Gastrocnemius medialis (tissue), 4 donors: ENCODE results near the gene EHD4.

ENCODE experiments used
- POLR2A ChIP-seq, 2 donors: fragments of 450-650 bp; IDR thresholded peaks; one replicate each; pipeline ENCODE4 v1.6.1; 2017; ENCODE audit warnings: antibody characterized with exemption in 2 of 2, mild to moderate bottlenecking in 2 of 2, moderate library complexity in 2 of 2
- TF ChIP-seq, protein P1 (sequence below), 5 experiments: fragments of 450-650 bp in 3 of 5; fragments of 200-600 bp in 2 of 5; sonication (generic) in 2 of 5; IDR thresholded peaks in 4 of 5; conservative IDR thresholded peaks in 1 of 5; 1 replicate in 4 of 5; 2 replicates in 1 of 5; pipeline ENCODE4 v1.5.1; 2016 to 2019; ENCODE audit warnings: antibody characterized with exemption in 5 of 5, mild to moderate bottlenecking in 3 of 5, moderate library complexity in 3 of 5

- TF ChIP-seq, protein P1, sequence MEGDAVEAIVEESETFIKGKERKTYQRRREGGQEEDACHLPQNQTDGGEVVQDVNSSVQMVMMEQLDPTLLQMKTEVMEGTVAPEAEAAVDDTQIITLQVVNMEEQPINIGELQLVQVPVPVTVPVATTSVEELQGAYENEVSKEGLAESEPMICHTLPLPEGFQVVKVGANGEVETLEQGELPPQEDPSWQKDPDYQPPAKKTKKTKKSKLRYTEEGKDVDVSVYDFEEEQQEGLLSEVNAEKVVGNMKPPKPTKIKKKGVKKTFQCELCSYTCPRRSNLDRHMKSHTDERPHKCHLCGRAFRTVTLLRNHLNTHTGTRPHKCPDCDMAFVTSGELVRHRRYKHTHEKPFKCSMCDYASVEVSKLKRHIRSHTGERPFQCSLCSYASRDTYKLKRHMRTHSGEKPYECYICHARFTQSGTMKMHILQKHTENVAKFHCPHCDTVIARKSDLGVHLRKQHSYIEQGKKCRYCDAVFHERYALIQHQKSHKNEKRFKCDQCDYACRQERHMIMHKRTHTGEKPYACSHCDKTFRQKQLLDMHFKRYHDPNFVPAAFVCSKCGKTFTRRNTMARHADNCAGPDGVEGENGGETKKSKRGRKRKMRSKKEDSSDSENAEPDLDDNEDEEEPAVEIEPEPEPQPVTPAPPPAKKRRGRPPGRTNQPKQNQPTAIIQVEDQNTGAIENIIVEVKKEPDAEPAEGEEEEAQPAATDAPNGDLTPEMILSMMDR (IDR thresholded peaks at IDR 0.05 in 4 of 5, conservative IDR thresholded peaks at IDR 0.05 in 1 of 5): no peak
- TF ChIP-seq POLR2A (IDR thresholded peaks at IDR 0.05): no peak
Measured at GRCh38 chr15:41881920-41882688, 90.3 kb downstream of the EHD4 start.
